Measurements from ENCODE around the gene MAST3.

Gene MAST3

DNA sequence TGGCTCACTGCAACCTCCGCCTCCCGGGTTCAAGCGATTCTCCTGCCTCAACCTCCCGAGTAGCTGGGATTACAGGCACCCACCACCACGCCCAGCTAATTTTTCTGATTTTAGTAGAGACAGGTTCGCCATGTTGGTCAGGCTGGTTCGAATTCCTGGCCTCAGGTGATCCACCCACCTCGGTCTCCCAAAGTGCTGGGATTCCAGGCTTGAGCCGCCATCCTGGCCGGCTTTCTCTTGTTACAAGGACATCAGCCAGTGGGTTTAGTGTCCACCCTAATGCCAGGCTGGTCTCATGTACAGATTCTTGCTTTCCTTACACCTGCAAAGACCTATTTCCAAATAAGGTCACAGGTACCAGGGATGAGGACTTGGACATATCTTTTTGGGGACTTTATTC, 62.2 kb downstream of the MAST3 start:
- no peaks in the 10 kb centered on the region for H3K36me3 ChIP-seq (ENCODE audit: insufficient read depth, low read length)
- no peak overlapping the region for H3K9ac ChIP-seq (ENCODE audit: low read depth, low read length)
- peaks cover 8% of the 10 kb centered on the region; the same call in 1 of the 2 replicates for H3K4me1 ChIP-seq (ENCODE audit: insufficient read depth, low read length)
- H3K9me3 ChIP-seq (ENCODE audit: control insufficient read depth, insufficient read depth, low read length) = no peaks in the 10 kb centered on the region

DNA sequence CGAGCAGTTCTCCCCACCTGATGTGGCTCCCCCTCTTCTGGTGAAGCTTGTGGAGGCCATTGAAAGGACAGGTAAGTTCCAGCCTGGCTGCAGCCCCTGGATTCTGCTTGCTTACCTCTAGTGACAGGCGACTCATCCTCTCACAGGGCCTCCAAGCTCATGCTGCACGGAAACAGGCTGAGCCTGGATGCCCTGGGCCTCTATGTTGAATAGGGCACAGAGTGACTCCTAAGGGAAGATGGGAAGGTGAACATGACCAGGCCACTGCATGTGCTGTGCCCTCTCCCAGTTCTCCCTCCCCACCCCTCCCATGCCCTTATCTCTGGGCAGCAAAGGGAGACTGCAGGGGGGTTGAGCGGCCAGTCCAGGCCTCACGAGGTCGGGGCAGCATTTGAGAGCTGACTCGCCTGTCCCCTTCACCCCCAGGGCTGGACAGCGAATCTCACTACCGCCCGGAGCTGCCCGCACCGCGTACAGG, 63.0 kb downstream of the MAST3 start:
- H3K4me1 ChIP-seq (ENCODE audit: insufficient read depth, low read length) = peaks cover 8% of the 10 kb centered on the region; the same call in 1 of the 2 replicates
- H3K36me3 ChIP-seq (ENCODE audit: insufficient read depth, low read length) = peaks cover 2% of the 10 kb centered on the region
- H3K9ac ChIP-seq (ENCODE audit: low read depth, low read length) = peak overlapping the region; percentile 33; the same call in 1 of the 2 replicates
- H3K9me3 ChIP-seq (ENCODE audit: control insufficient read depth, insufficient read depth, low read length) = no peaks in the 10 kb centered on the region

DNA sequence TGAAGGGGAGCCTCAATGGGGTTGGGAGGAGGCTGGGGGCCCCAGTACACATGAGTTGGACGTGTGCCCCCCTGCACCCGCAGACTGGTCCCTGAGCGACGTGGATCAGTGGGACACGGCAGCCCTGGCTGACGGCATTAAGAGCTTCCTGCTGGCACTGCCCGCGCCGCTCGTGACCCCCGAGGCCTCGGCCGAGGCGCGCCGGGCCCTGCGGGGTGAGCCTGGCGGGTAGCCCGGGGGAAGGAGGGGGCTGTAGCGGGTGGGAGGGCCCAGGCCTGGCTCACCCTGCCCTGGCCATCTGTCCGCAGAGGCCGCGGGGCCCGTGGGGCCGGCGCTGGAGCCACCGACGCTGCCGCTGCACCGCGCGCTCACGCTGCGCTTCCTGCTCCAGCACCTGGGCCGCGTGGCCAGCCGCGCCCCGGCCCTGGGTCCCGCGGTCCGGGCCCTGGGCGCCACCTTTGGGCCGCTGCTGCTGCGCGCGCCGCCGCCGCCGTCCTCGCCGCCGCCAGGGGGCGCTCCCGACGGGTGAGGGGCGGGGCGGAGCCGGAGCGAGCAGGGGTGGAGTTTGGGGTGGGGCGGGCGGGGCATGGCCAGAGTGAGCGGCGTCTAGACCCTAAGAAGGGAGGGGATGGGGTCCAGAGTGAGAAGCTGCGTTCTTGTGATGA, 63.5 kb downstream of the MAST3 start:
- Histone ChIP-seq H3K4me1 (ENCODE audit: insufficient read depth, low read length) (peaks cover 8% of the 10 kb centered on the region; the same call in 1 of the 2 replicates), H3K9me3 (ENCODE audit: control insufficient read depth, insufficient read depth, low read length) (no peaks in the 10 kb centered on the region), H3K36me3 (ENCODE audit: insufficient read depth, low read length) (peaks cover 5% of the 10 kb centered on the region), H3K9ac (ENCODE audit: low read depth, low read length) (peak overlapping the region; percentile 33)

DNA sequence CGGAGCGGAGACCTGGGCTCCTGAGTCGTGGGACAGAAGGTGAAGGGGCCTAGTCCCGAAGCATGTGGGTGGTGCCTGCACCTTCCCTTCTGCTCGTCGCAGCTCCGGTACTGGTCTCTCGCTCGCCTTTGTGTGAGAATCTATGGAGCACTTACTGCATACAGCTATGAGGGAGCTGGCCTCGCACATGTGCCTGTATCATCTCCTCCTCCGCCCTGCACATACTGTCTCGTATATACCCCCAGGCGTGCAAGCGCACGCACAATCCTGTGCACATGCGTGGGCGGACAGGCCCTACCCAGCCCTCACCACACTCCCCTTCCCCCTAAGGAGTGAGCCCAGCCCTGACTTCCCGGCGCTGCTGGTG, 64.0 kb downstream of the MAST3 start:
- peaks cover 5% of the 10 kb centered on the region for H3K36me3 ChIP-seq (ENCODE audit: insufficient read depth, low read length)
- H3K9ac ChIP-seq (ENCODE audit: low read depth, low read length) = peak overlapping the region; percentile 16; the same call in 1 of the 2 replicates
- H3K9me3 ChIP-seq (ENCODE audit: control insufficient read depth, insufficient read depth, low read length) = no peaks in the 10 kb centered on the region
- H3K4me1 ChIP-seq (ENCODE audit: insufficient read depth, low read length) = peaks cover 8% of the 10 kb centered on the region; the same call in 1 of the 2 replicates

DNA sequence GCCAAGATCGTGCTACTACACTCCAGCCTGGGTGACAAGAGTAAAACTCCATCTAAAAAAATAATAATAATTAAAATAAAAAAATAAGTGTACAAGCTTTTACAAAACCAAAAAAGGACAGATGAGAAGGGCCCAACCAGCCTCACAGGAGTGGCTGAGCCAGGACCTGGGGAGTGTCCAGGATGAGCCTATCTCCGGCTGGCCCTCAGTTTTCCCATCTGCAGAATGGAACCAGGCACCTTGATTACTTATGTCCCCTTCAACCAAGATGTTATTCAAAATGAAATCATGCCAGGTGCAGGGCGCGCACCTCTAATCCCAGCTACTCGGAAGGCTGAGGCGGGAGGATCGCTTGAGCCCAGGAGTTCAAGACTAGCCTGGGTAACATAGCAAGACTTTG, 66.5 kb downstream of the MAST3 start:
- Histone ChIP-seq H3K4me1 (ENCODE audit: insufficient read depth, low read length) (no peaks in the 10 kb centered on the region; the same call in 1 of the 2 replicates), H3K9me3 (ENCODE audit: control insufficient read depth, insufficient read depth, low read length) (no peaks in the 10 kb centered on the region), H3K36me3 (ENCODE audit: insufficient read depth, low read length) (peaks cover 5% of the 10 kb centered on the region), H3K9ac (ENCODE audit: low read depth, low read length) (no peak overlapping the region)

DNA sequence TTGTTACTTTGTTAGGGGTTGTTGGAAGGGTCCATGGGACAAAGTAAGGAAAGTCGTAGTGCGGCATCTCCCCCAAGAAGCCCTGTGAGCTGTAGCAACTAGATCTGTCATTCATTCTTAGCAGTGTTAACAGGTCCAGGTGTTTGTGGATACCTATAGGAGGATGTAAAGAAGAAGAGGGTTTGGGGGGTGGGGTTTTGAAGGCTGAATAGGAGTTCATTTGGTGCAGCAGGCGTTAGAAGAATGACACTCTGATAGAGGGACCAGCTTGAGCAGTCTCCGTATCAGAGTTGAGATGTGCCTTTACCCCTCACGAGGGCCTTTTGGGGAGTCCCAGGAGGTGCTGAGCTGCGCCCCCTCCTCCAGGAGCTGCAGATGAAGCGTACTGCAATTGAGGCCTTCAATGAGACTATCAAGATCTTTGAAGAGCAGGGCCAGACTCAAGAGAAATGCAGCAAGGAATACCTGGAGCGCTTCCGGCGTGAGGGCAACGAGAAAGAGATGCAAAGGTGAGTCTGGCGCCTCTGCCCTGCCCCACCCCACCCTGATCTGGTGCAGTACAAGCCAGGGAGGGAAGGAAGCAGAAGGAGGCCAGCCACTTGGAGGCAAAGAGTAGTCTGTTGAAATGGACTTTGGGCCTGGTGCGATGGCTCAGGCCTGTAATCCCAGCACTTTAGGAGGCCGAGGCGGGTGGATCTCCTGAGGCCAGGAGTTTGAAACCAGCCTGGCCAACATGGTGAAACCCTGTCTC, 68.4 kb downstream of the MAST3 start:
- Histone ChIP-seq H3K36me3 (ENCODE audit: insufficient read depth, low read length) (peaks cover 5% of the 10 kb centered on the region), H3K9ac (ENCODE audit: low read depth, low read length) (no peak overlapping the region)

DNA sequence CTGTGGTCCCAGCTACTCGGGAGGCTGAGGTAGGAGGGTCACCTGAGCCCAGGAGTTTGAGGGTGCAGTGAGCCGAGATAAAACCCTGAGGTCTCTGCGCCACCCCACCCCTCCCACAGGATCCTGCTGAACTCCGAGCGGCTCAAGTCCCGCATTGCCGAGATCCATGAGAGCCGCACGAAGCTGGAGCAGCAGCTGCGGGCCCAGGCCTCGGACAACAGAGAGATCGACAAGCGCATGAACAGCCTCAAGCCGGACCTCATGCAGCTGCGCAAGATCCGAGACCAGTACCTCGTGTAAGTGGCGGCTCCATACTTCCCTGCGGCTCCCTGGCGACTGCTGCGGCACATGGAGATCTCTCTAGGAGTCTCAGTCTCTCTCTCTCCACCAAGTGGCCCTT, 69.4 kb downstream of the MAST3 start:
- H3K9me3 ChIP-seq (ENCODE audit: control insufficient read depth, insufficient read depth, low read length) = no peaks in the 10 kb centered on the region
- H3K9ac ChIP-seq (ENCODE audit: low read depth, low read length) = no peak overlapping the region
- H3K4me1 ChIP-seq (ENCODE audit: insufficient read depth, low read length) = no peaks in the 10 kb centered on the region
- peaks cover 5% of the 10 kb centered on the region for H3K36me3 ChIP-seq (ENCODE audit: insufficient read depth, low read length)

More for the DNA sequence above, 68.4 kb downstream of the MAST3 start:
- Histone ChIP-seq H3K4me1 (ENCODE audit: insufficient read depth, low read length) (no peaks in the 10 kb centered on the region; the same call in 1 of the 2 replicates), H3K9me3 (ENCODE audit: control insufficient read depth, insufficient read depth, low read length) (no peaks in the 10 kb centered on the region)

DNA sequence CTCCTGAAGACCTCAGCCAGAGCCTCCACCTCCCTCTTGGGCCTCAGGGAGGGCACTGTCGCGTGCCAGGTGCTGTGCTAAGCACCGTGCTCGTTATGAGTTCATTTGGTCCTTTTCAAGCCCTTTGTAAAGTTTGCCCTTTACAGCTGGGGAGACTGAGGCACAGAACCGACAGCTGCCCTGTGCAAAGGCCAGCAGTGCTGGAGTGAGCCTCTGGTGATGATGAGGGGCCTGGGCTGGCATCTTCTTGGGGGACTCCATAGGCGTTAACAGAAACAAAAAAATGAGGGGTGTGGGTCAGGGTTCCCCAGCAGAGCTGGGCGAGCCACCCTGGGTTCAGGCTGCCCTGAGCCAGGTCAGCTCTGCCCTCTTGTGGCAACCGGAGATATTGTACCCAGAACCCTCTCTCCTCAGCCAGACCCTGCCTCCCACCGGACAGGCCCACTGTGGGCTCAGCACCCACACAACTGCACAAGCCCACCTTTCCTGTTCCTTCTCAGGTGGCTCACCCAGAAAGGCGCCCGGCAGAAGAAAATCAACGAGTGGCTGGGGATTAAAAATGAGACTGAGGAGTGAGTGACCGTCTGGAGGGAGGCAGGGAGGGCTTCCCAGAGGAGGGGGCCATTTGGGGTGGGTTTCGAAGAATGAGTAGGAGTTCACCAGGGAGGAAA, 70.5 kb downstream of the MAST3 start:
- peaks cover 5% of the 10 kb centered on the region for H3K36me3 ChIP-seq (ENCODE audit: insufficient read depth, low read length)
- no peak overlapping the region for H3K9ac ChIP-seq (ENCODE audit: low read depth, low read length)
- H3K4me1 ChIP-seq (ENCODE audit: insufficient read depth, low read length) = no peaks in the 10 kb centered on the region
- no peaks in the 10 kb centered on the region for H3K9me3 ChIP-seq (ENCODE audit: control insufficient read depth, insufficient read depth, low read length)

DNA sequence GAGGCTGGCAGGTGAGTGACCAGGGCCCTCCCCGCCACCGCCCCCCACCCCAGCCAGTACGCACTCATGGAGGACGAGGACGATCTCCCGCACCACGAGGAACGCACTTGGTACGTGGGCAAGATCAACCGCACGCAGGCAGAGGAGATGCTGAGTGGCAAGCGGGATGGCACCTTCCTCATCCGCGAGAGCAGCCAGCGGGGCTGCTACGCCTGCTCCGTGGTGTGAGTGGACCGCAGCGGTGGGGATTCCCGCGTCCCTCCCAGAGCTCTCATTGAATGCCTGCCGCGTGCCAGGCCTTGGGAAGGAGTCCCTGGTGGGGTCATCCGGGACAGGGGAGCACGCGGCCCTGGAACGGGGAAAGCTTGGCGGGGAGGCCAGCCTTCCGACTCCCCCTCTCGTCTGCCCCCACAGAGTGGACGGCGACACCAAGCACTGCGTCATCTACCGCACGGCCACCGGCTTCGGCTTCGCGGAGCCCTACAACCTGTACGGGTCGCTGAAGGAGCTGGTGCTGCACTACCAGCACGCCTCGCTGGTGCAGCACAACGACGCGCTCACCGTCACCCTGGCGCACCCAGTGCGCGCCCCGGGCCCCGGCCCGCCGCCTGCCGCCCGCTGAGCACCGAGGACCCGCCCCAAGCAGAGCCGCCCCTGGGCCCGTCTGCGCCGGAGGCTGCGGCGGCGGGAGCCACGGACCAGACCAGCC, 71.2 kb downstream of the MAST3 start:
- no peaks in the 10 kb centered on the region for H3K4me1 ChIP-seq (ENCODE audit: insufficient read depth, low read length)
- peaks cover 5% of the 10 kb centered on the region for H3K36me3 ChIP-seq (ENCODE audit: insufficient read depth, low read length)
- H3K9me3 ChIP-seq (ENCODE audit: control insufficient read depth, insufficient read depth, low read length) = no peaks in the 10 kb centered on the region
- H3K9ac ChIP-seq (ENCODE audit: low read depth, low read length) = no peak overlapping the region

DNA sequence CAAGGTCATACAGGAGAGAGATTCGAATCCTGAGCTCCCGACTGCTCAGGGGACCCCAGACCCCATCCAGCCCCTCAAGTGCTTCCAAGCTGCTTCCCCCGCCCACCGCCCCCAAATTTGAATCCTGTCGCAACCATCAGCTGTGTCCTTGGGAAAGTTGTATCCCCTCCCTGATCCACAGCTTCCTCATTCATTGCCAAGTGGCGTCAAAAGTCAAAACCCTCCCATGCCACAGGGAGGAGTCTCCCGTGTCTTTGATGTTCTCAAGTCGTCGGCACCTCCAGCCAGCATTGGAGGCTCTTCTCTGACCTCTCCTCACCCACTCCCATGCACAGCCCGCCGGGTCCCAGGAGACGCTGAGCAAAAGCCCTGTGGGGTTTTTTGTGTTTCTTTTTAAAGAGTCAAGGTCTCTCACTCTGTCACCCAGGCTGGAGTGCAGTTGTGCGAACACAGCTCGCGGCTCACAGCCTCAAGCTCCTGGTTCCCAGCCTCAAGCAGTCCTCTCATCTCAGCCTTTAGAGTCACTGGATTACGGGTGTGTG, 73.2 kb downstream of the MAST3 start:
- Histone ChIP-seq H3K4me1 (ENCODE audit: insufficient read depth, low read length) (no peaks in the 10 kb centered on the region), H3K36me3 (ENCODE audit: insufficient read depth, low read length) (peaks cover under 1% of the 10 kb centered on the region), H3K9me3 (ENCODE audit: control insufficient read depth, insufficient read depth, low read length) (no peaks in the 10 kb centered on the region), H3K9ac (ENCODE audit: low read depth, low read length) (no peak overlapping the region)

DNA sequence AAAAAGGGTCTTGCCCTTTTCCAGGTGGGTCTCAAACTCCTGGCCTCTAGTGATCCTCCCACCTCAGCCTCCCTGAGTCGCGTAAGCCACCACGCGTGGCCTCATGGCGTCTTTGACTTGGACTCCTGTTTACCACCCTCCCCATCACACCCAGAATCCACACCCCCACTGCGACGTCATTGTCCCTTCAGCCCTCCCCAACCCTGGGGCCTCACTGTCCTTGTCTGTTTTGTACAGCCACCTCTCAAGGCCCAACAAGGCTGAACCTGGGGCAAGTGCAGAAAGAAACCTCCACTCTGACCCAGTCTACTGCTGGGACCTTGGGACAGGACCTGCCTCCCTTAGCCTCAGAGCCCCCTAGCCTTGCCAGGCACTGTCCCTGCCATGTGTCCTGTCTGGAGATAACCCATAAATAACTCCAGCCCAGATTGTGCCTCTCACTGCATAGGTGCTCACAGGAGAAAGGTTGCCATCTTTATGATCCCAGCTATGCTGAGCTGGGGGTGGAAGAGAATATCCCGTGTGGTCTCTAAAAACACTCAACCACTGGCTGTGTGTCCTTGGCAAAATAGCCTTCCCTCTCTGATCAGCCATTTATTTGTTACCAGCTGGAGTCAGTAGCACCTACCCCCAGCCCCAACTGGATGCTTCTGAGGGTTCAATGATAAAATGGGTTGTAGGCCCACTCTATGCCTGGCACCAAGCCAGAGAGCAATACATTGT, 74.2 kb downstream of the MAST3 start:
- no peaks in the 10 kb centered on the region for H3K9me3 ChIP-seq (ENCODE audit: control insufficient read depth, insufficient read depth, low read length)
- no peak overlapping the region for H3K9ac ChIP-seq (ENCODE audit: low read depth, low read length)
- H3K36me3 ChIP-seq (ENCODE audit: insufficient read depth, low read length) = no peaks in the 10 kb centered on the region; the same call in 1 of the 2 replicates
- H3K4me1 ChIP-seq (ENCODE audit: insufficient read depth, low read length) = no peaks in the 10 kb centered on the region

DNA sequence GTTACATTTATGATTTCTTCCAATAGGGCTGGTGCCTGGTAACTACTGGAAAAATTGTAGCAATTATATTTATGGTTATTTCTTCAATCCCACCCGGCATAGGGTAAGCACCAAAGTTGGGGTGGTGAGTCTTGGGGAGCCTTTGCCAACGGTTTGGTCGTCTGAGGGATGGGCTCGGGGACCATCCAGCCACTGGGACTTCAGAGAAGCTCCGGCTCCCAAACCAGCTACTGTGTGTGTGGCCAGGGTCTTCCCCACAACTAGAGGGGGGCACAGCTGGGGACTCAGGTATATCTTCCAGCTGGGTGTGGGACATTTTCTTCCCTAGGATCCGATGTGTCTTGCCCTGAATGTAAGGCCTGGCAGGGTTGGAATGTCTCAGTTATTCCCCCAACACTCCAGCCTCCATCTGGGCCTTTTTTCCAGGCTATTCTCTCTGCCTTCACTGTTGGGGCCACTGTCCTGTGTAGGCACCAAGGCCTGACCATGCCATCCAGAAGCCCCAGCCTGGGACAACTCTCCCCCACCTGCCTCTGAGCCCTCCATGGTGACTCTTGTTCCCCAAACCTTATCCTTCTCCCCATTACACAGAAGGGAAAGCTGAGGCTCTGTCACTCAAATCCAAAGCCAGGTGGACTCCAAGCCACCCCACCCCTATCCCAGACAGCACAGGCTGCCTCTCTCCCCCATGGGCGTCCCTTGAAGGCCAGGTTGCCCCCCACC, 74.9 kb downstream of the MAST3 start:
- H3K36me3 ChIP-seq (ENCODE audit: insufficient read depth, low read length) = no peaks in the 10 kb centered on the region; the same call in 1 of the 2 replicates
- H3K4me1 ChIP-seq (ENCODE audit: insufficient read depth, low read length) = no peaks in the 10 kb centered on the region
- H3K9me3 ChIP-seq (ENCODE audit: control insufficient read depth, insufficient read depth, low read length) = no peaks in the 10 kb centered on the region
- H3K9ac ChIP-seq (ENCODE audit: low read depth, low read length) = no peak overlapping the region

DNA sequence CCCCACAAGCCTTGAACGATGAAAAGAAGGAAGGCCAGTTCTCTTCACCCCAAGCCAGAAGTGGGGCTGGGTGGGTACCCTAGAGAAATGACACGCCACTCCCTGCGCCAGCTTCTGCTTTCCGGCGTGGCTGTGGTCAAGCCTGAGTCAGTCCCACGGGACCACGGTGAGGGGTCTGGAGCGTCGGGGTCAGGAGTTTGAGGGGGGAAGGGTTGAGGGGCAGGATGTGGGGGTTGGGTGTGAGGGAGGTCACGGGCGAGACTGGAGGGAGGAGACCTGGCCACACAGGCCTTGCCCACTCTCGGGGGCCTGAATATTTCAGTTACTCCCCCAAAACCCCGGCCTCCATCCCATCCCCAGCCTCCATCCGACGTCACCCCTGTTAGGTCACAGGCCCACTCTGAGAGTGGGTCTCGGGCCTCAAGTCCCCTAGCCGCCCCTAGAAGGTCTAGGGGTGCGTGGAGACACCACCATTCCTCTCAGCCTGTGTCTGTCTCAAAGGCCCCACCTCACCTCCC, 75.5 kb downstream of the MAST3 start:
- Histone ChIP-seq H3K4me1 (ENCODE audit: insufficient read depth, low read length) (no peaks in the 10 kb centered on the region), H3K9me3 (ENCODE audit: control insufficient read depth, insufficient read depth, low read length) (no peaks in the 10 kb centered on the region), H3K36me3 (ENCODE audit: insufficient read depth, low read length) (no peaks in the 10 kb centered on the region; the same call in 1 of the 2 replicates), H3K9ac (ENCODE audit: low read depth, low read length) (peak overlapping the region; percentile 57)
